Measurements from ENCODE around the gene EIF4G3.
A peak's percentile ranks its signal among the peaks of the same experiment; 100 is the strongest.
"Not testable (repeated sequence)": the region's sequence is repeated elsewhere in the genome, so short reads cannot be mapped to it uniquely, and the experiment has no call there.

EIF4G3 gene, protein sequence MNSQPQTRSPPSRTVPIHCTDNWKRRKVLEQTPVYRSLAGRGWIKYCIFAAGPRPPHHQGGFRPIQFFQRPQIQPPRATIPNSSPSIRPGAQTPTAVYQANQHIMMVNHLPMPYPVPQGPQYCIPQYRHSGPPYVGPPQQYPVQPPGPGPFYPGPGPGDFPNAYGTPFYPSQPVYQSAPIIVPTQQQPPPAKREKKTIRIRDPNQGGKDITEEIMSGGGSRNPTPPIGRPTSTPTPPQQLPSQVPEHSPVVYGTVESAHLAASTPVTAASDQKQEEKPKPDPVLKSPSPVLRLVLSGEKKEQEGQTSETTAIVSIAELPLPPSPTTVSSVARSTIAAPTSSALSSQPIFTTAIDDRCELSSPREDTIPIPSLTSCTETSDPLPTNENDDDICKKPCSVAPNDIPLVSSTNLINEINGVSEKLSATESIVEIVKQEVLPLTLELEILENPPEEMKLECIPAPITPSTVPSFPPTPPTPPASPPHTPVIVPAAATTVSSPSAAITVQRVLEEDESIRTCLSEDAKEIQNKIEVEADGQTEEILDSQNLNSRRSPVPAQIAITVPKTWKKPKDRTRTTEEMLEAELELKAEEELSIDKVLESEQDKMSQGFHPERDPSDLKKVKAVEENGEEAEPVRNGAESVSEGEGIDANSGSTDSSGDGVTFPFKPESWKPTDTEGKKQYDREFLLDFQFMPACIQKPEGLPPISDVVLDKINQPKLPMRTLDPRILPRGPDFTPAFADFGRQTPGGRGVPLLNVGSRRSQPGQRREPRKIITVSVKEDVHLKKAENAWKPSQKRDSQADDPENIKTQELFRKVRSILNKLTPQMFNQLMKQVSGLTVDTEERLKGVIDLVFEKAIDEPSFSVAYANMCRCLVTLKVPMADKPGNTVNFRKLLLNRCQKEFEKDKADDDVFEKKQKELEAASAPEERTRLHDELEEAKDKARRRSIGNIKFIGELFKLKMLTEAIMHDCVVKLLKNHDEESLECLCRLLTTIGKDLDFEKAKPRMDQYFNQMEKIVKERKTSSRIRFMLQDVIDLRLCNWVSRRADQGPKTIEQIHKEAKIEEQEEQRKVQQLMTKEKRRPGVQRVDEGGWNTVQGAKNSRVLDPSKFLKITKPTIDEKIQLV (N-terminal part only)

GRCh38 chr1:21176586-21177555, at the start of gene EIF4G3:
EIF4G3 (minus strand) TSS chr1:21176897; CDS start chr1:21002742, 174,155 bp downstream.
- peak; percentile 99 for DNase-seq (ENCODE audit: low spot score)

DNA sequence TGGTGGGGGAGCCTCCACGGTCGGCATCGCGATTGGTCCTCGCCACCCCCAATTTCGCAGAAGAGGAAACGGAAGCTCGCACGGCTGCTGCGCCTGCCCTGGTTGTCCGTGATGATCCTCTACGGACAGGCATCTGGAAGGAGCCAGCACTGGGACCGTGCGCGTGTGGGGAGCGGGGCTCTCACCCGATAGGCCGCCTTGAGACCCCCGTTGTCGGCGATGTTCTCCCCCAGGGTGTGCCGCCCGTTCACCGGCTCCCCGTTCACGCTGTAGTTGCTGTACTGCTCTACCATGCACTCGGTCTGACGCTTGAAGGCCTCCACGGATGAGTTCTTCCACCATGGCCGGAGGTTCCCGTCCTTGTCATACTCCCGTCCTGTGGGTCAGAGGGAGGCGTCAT, 48.4 kb upstream of the EIF4G3 start:
- no peak for DNase-seq (ENCODE audit: low spot score)

DNA sequence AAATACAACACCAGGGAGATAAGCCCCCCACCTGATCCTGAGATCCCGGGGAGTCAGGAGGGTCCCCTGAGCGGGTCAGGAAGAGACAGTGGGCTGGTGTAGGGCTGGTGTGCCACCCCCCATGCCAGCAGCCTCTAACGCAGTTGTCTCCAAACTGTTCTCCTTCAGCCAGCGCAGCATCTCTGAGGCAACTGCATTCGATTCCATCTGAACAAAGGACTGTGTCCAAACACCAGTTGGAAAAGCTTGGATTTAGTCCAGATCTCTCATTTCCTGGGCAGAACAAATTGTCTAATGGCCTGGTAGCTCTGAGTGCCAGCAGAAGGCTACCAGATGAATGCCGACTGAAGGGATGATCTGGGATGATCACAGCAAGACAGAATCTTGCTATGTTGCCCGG, 44.1 kb upstream of the EIF4G3 start:
- no peak for DNase-seq (ENCODE audit: low spot score)

GRCh38 chr1:21219674-21220073, 43.0 kb upstream of the EIF4G3 start:
- no peak for DNase-seq (ENCODE audit: low spot score)

- no peak for DNase-seq (ENCODE audit: low spot score)
Observed at GRCh38 chr1:21217812-21218596, 41.3 kb upstream of the EIF4G3 start.

- DNase-seq (ENCODE audit: low spot score) = no peak
Observed at GRCh38 chr1:21216835-21217811, 40.4 kb upstream of the EIF4G3 start.

- no peak for DNase-seq (ENCODE audit: low spot score)
Observed at GRCh38 chr1:21212126-21212525, 35.4 kb upstream of the EIF4G3 start.

- DNase-seq (ENCODE audit: low spot score) = not testable (repeated sequence)
Observed at GRCh38 chr1:21208137-21208700, 31.5 kb upstream of the EIF4G3 start.

DNA sequence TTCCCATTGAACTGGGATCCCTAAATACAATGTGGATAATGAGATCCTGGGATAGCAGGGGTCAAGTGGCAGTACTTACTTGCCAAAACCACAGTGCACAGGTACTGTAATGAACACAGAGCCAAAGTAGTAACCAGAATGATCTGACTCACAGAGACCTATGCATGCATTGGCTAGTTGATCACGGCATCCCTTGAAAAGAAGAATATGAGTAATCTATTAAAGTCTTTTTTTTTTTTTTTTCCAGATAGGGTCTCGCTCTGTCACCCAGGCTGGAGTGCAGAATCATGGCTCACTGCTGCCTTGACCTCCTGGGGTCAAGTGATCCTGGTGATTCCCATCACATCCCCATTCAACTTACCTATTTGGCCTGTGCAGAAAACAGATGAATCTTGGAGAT, 29.4 kb upstream of the EIF4G3 start:
- no peak for DNase-seq (ENCODE audit: low spot score)

- no peak for DNase-seq (ENCODE audit: low spot score)
Observed at GRCh38 chr1:21205416-21205815, 28.7 kb upstream of the EIF4G3 start.

DNA sequence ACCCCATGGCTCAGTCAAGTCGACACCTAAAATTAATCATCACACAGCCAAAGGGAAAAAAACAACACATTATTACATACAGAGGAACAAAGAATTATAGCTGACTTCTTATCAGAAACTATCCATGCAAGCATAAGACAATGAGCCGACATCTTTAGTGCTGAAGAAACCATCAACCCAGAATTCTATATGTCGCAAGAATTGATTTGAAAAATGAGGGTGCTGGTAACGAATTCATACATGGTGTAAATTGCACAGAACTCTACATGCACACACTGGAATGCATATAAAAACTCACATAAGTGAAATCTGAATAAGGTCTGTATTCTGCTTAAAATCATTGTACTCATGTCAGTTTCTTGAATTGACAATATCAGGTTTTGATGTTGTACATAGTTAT, 25.0 kb upstream of the EIF4G3 start:
- DNase-seq (ENCODE audit: low spot score) = no peak

- not testable (repeated sequence) for DNase-seq (ENCODE audit: low spot score)
Observed at GRCh38 chr1:21201238-21201637, 24.5 kb upstream of the EIF4G3 start.

DNA sequence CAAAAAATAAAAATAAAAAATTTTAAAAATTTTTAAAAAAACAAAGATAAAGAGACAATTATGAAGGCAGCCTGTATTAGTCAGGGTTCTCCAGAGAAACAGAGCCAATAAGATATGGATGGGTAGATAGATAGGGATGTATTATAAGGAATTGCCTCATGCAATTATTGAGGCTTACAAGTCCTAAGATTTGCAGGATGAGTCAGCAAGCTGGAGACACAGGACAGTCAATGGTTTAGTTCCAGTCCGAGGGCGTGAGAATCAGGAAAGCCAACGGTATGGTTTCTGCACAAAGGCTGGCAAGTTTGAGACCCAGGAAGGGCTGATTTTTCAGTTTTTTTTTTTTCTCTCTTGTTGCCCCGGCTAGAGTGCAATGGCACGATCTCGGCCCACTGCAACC, 24.1 kb upstream of the EIF4G3 start:
- DNase-seq (ENCODE audit: low spot score) = no peak

DNA sequence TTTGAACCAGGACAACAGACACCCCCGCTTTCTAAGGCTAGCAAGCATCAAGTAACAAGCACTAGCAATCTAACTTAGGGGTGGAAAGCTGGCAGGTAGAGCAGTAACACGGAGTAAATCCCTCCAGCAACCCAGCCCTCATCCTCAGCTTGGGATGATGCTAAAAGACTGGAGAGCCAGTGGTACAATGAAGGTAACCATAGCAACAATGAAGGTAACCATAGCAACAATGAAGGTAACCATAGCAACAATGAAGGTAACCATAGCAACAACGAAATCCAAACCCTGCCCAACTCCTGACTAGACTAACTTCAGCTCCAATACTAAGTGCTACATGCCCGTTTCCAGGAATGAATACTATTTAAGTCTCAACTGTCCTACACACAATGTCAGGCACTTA, 22.2 kb upstream of the EIF4G3 start:
- DNase-seq (ENCODE audit: low spot score) = no peak

DNA sequence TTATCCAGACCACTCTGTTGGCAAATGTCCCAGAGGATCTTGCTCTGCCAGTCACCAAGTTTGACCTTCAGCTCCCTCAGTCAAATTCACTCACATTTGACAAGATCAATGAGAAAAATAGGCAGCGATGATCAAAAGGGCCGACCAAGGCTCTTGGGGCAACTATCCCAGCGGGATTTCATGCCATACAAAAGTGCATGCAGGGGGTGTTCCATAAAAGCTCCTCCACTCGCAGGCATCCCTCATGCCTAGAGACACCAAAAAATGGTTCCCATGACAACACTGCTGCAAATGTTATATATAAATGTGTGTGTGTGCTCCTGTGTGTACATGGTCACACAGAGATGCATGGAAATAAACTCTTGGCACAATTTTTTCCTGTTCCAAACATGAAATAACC, 16.2 kb upstream of the EIF4G3 start:
- DNase-seq (ENCODE audit: low spot score) = no peak

DNA sequence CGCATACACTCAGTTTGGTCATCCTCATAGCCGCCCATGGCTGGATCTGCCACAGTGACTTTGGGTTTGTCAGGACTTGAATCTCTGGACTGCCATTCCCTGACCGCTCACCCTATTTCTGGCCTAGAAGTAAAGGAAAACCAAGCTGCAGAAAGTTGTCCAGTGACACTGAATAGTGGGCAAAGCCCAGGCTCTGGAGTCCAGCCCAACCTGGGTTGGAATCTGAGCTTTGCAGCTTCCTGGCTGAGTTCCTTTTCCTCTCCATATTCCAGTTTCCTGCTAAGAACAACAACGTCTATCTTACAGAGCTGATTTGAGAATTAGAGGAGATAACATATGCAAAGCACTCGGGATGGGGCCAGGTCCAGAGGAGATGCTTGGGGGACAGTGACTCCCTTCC, 15.6 kb upstream of the EIF4G3 start:
- no peak for DNase-seq (ENCODE audit: low spot score)

- not testable (repeated sequence) for DNase-seq (ENCODE audit: low spot score)
Observed at GRCh38 chr1:21190771-21191170, 14.1 kb upstream of the EIF4G3 start.

DNA sequence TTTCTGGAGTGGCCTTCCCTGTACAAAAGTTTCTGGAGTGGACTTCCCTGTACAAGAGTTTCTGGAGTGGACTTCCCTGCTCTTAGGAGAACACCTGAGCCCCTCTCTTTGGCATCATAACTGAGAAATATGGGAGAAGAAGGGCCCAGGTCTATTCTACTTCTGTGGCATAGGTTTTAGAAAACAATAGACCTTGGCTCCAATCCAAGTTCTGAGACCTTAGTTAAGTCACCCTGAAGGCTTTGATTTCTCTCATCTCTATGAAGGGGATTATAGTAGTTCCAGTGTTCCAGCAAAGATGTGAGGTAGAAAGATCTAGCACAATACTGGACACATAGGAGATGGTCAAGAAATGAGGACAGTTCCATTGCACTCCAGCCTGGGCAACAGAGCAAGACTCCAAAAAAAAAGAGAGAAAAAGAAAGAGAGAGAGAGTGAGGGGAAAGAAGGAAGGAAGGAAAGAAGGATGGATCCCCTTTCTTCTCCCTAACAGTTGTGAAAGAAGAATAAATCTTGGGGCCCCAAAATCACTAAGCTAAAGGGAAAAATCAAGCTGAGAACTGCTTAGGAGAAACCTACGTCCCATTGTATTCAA, 13.3 kb upstream of the EIF4G3 start:
- no peak for DNase-seq (ENCODE audit: low spot score)

DNA sequence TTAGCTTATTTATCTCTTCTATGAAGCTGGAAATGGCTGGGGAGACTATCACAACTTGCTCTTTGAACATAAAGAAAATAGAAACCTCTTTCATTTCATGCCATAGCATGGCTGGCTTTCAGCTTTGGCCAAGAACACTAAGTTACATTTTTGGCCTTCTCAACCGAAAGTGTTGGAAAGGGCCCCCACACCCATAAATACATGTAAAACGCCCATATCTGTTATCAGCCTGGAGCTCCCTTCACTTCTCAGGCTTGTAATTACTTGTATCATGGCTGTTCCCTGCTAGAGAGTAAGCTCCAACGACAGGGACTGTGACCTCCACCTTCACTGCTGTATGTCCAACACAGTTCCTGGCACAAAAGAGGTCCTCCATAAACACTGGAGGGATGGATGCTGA, 12.7 kb upstream of the EIF4G3 start:
- DNase-seq (ENCODE audit: low spot score) = no peak

All from left forelimb (tissue), 1 donor.